ENCODE data around the gene TCHHL1. TPM values are rescaled to one million over a fixed set of nuclear protein-coding genes. Genes with fewer than 3 reads are reported as not detected.

Gene TCHHL1
- total RNA-seq, 1 experiment from 2014 or later = not detected

GRCh38 chr1:152052606-152053005 lies 36.3 kb downstream of the TCHHL1 start:
- peak; percentile 91 for TF ChIP-seq CTCF (conservative IDR thresholded peaks at IDR 0.05)
- Histone ChIP-seq H2BK20ac (ENCODE audit: low read depth, low read length, poor library complexity, severe bottlenecking) (no peak overlapping the region), H3K23me2 (ENCODE audit: insufficient read length, low read depth, low read length, poor library complexity, severe bottlenecking) (peaks cover 4% of the 10 kb centered on the region), H3T11ph (ENCODE audit: low read length) (no peak overlapping the region), H2AK5ac (ENCODE audit: insufficient read length, low read length) (no peak overlapping the region), H3K79me1 (ENCODE audit: insufficient read depth, low read depth, low read length, poor library complexity, severe bottlenecking) (no peaks in the 10 kb centered on the region), H3K14ac (ENCODE audit: insufficient read depth, low read length) (no peak overlapping the region), H3K56ac (ENCODE audit: insufficient read length, low read depth, low read length) (no peak overlapping the region), H2AFZ (ENCODE audit: low read length) (no peak overlapping the region), H3K4ac (ENCODE audit: low read depth, low read length) (no peak overlapping the region), H2BK12ac (ENCODE audit: insufficient read length, low read depth, low read length) (no peak overlapping the region), H3K18ac (ENCODE audit: insufficient read length, low read depth, low read length) (no peak overlapping the region), H3K9ac (ENCODE audit: extremely low read depth, insufficient read length, low read length) (no peak overlapping the region), H3K27me3 (ENCODE audit: insufficient read depth, low read length) (no peaks in the 10 kb centered on the region), H3K4me2 (ENCODE audit: insufficient read depth, insufficient read length, low read length) (no peak overlapping the region), H4K5ac (ENCODE audit: insufficient read length, low read depth, low read length) (no peak overlapping the region), H2BK5ac (ENCODE audit: insufficient read length, low read length) (no peak overlapping the region), H3K79me2 (ENCODE audit: insufficient read depth, low read length) (no peaks in the 10 kb centered on the region), H4K91ac (ENCODE audit: insufficient read length, low read depth, low read length) (no peak overlapping the region), H3K9me3 (ENCODE audit: control insufficient read depth, low read depth, low read length) (no peaks in the 10 kb centered on the region), H3K23ac (ENCODE audit: insufficient read length, low read depth, low read length) (no peak overlapping the region), H3K27ac (ENCODE audit: insufficient read length, low read depth, low read length) (no peak overlapping the region), H2BK120ac (ENCODE audit: low read depth, low read length, poor library complexity, severe bottlenecking) (no peak overlapping the region), H4K20me1 (ENCODE audit: control insufficient read depth, insufficient read depth, insufficient read length) (no peaks in the 10 kb centered on the region), H3K4me1 (ENCODE audit: insufficient read depth, low read length) (no peaks in the 10 kb centered on the region; the same call in 1 of the 2 replicates), H4K8ac (replicated peaks; ENCODE audit: insufficient read length, low read depth, low read length) (no peak overlapping the region), H2BK15ac (ENCODE audit: low read depth, low read length) (no peak overlapping the region)
- Mint-ChIP-seq H3K27ac (no peak overlapping the region), H3K36me3 (ENCODE audit: insufficient read depth in 1 of 3, low read depth in 3 of 3) (no peaks in the 10 kb centered on the region), H3K9me3 (no peaks in the 10 kb centered on the region), H3K27me3 (ENCODE audit: low read depth) (peaks cover 7% of the 10 kb centered on the region), H3K4me3 (no peak overlapping the region), H3K4me1 (peaks cover 12 to 13% of the 10 kb centered on the region in 2 experiments)
- DNase-seq = peak; percentile 89
- WGBS (ENCODE audit: extremely low coverage, insufficient read length, low lambda C conversion rate) = no CpG with 5 or more reads among the region's 11 CpGs
